HG02571 (cell line): ENCODE data around the gene MICU2.

ENCODE experiments used
- ATAC-seq: cut with Tn5 transposase; IDR thresholded peaks from one replicate; pipeline ENCODE4 v1.9.1; 2021; ENCODE audit warnings: mild to moderate bottlenecking, moderate library complexity; ENCODE audit not compliant: unreplicated experiment

Gene MICU2

GRCh38 chr13:21548577-21548976 lies 55.4 kb downstream of the MICU2 start:
- ATAC-seq: no peak

GRCh38 chr13:21546372-21546771 lies 57.6 kb downstream of the MICU2 start:
- ATAC-seq: no peak

GRCh38 chr13:21544515-21544914 lies 59.5 kb downstream of the MICU2 start:
- no peak for ATAC-seq

GRCh38 chr13:21542563-21542962 lies 61.4 kb downstream of the MICU2 start:
- ATAC-seq: no peak

- ATAC-seq: no peak
These were observed 62.0 kb downstream of the MICU2 start for GRCh38 chr13:21541980-21542379.

GRCh38 chr13:21541271-21541670 lies 62.7 kb downstream of the MICU2 start:
- ATAC-seq: no peak

GRCh38 chr13:21539687-21540086 lies 64.3 kb downstream of the MICU2 start:
- ATAC-seq: no peak

GRCh38 chr13:21538753-21539152 lies 65.2 kb downstream of the MICU2 start:
- ATAC-seq: no peak

- ATAC-seq: no peak
These were observed 65.7 kb downstream of the MICU2 start for GRCh38 chr13:21538280-21538679.

- no peak for ATAC-seq
These were observed 66.9 kb downstream of the MICU2 start for GRCh38 chr13:21537105-21537504.

- no peak for ATAC-seq
These were observed 69.2 kb downstream of the MICU2 start for GRCh38 chr13:21534760-21535159.

- ATAC-seq: no peak
These were observed 72.5 kb downstream of the MICU2 start for GRCh38 chr13:21531455-21531854.

- no peak for ATAC-seq
These were observed 73.3 kb downstream of the MICU2 start for GRCh38 chr13:21530656-21531055.

GRCh38 chr13:21529146-21529893 lies 74.7 kb downstream of the MICU2 start:
- ATAC-seq: no peak

- ATAC-seq: no peak
These were observed 75.4 kb downstream of the MICU2 start for GRCh38 chr13:21528616-21529015.

GRCh38 chr13:21526707-21527540 lies 77.0 kb downstream of the MICU2 start:
- no peak for ATAC-seq

GRCh38 chr13:21522847-21523246 lies 81.1 kb downstream of the MICU2 start:
- ATAC-seq: no peak

GRCh38 chr13:21522130-21522529 lies 81.8 kb downstream of the MICU2 start:
- ATAC-seq: no peak

- no peak for ATAC-seq
These were observed 85.3 kb downstream of the MICU2 start for GRCh38 chr13:21518617-21519144.

- ATAC-seq: no peak
These were observed 86.4 kb downstream of the MICU2 start for GRCh38 chr13:21517576-21517975.

- ATAC-seq: no peak
These were observed 87.2 kb downstream of the MICU2 start for GRCh38 chr13:21516805-21517204.

- ATAC-seq: no peak
These were observed 92.1 kb downstream of the MICU2 start for GRCh38 chr13:21511849-21512248.
